Esophagus squamous epithelium (tissue), 4 donors: ENCODE results near the gene SPATA13.

ENCODE experiments used
- CTCF ChIP-seq, 6 experiments: fragments of 450-650 bp in 4 of 6; fragments of 200-600 bp in 2 of 6; sonication (generic) in 2 of 6; IDR thresholded peaks; one replicate each; pipeline ENCODE4 v1.5.1; 2016 to 2019; ENCODE audit warnings: antibody characterized with exemption in 6 of 6, mild to moderate bottlenecking in 4 of 6, moderate library complexity in 4 of 6
- POLR2A ChIP-seq, 4 donors: fragments of 450-650 bp; IDR thresholded peaks; one replicate each; pipeline ENCODE4 v1.6.1; 2017; ENCODE audit warnings: antibody characterized with exemption in 4 of 4, mild to moderate bottlenecking in 4 of 4, moderate library complexity in 3 of 4

- TF ChIP-seq CTCF (IDR thresholded peaks at IDR 0.05) (no peak), POLR2A (IDR thresholded peaks at IDR 0.05) (no peak)
These were observed 65.4 kb downstream of the SPATA13 start for GRCh38 chr13:24225930-24226329.
